ENCODE measurements around the gene VPS36.
"Not testable (repeated sequence)": the region's sequence is repeated elsewhere in the genome, so short reads cannot be mapped to it uniquely, and the experiment has no call there.

The VPS36 gene

DNA sequence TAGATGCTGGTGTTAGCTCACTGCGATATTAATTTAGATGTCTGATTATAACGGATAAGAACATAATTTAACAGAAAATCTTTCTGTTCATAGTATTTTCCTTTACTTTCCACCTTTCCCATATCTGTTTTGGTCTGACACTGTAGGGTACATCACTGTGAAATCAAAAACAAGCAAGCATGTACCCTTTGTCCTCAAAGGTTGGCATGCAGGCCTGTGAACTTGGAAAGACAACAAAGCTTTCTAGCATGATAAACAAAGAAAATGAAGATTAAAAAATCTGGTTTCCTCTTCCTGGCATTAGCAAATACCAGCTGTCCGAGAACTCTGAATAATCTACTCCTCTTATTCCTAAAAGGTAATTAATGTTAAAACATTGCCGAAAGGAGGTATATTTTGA, 76.0 kb downstream of the VPS36 start:
- DNase-seq: no peak

GRCh38 chr13:52373277-52373676, 77.2 kb downstream of the VPS36 start:
- not testable (repeated sequence) for DNase-seq

GRCh38 chr13:52371736-52372247, 78.6 kb downstream of the VPS36 start:
- no peak for DNase-seq

GRCh38 chr13:52366291-52366690, 84.1 kb downstream of the VPS36 start:
- DNase-seq: no peak
